PFSK-1 (cell line): Measurements from ENCODE around the gene ATP5PO.

Source experiments
- POLR2AphosphoS5 ChIP-seq: IDR thresholded peaks from 2 replicates; pipeline ENCODE4 v1.6.1; 2012; ENCODE audit warnings: low read depth, mild to moderate bottlenecking, control low read depth, low read length, moderate library complexity
- REST ChIP-seq, 2 experiments: IDR thresholded peaks; 2 replicates each; pipeline versions ENCODE4 v1.6.1 to v1.8.0; 2011 to 2012; ENCODE audit warnings: low read depth in 2 of 2, low read length in 2 of 2, control low read depth in 1 of 2, inconsistent platforms in 1 of 2, mild to moderate bottlenecking in 1 of 2, moderate library complexity in 1 of 2; ENCODE audit not compliant: insufficient read depth in 1 of 2

GRCh38 chr21:33860332-33860879 is 55.2 kb downstream of the ATP5PO start:
- TF ChIP-seq REST (IDR thresholded peaks at IDR 0.05; ENCODE audit: insufficient read depth in 1 of 2, low read depth in 2 of 2, low read length in 2 of 2) (no peak), POLR2AphosphoS5 (no peak)
